H9 (cell line): ENCODE measurements around the gene NEK11. TPM values are rescaled to one million over a fixed set of nuclear protein-coding genes. Genes with fewer than 3 reads are reported as not detected.

ENCODE experiments used
- DNase-seq: peaks from one replicate; pipeline ENCODE4 v3.0.0-alpha.2; 2017
- H2AFZ ChIP-seq: one replicate; pipeline ENCODE4 v1.6.1; 2013; ENCODE audit warnings: mild to moderate bottlenecking, low read length, control low read depth, moderate library complexity
- H2AK5ac ChIP-seq: 2 replicates; pipeline ENCODE4 v1.6.1; 2013; ENCODE audit warnings: low read length, control low read depth, mixed read lengths; ENCODE audit not compliant: insufficient read length
- H2BK120ac ChIP-seq: one replicate; pipeline ENCODE4 v1.6.1; 2013; ENCODE audit warnings: low read depth, mild to moderate bottlenecking, low read length, control low read depth, inconsistent platforms; ENCODE audit not compliant: poor library complexity, severe bottlenecking
- H2BK12ac ChIP-seq: 2 replicates; pipeline ENCODE4 v1.6.1; 2013; ENCODE audit warnings: low read length, control low read depth, mixed read lengths, low read depth; ENCODE audit not compliant: insufficient read length
- H2BK15ac ChIP-seq: 2 replicates; pipeline ENCODE4 v1.6.1; 2013; ENCODE audit warnings: low read depth, low read length, control low read depth
- H2BK20ac ChIP-seq: one replicate; pipeline ENCODE4 v1.6.1; 2013; ENCODE audit warnings: low read depth, mild to moderate bottlenecking, low read length, control low read depth, inconsistent platforms; ENCODE audit not compliant: poor library complexity, severe bottlenecking
- H2BK5ac ChIP-seq: 2 replicates; pipeline ENCODE4 v1.6.1; 2013; ENCODE audit warnings: low read length, control low read depth, mixed read lengths; ENCODE audit not compliant: insufficient read length
- H3K14ac ChIP-seq: 2 replicates; pipeline ENCODE4 v1.6.1; 2013; ENCODE audit warnings: low read length, control low read depth; ENCODE audit not compliant: insufficient read depth
- H3K18ac ChIP-seq: 2 replicates; pipeline ENCODE4 v1.6.1; 2013; ENCODE audit warnings: low read depth, mild to moderate bottlenecking, mixed read lengths, low read length, control low read depth; ENCODE audit not compliant: insufficient read length
- H3K23ac ChIP-seq: 2 replicates; pipeline ENCODE4 v1.6.1; 2013; ENCODE audit warnings: low read length, control low read depth, mixed read lengths, low read depth; ENCODE audit not compliant: insufficient read length
- H3K23me2 ChIP-seq: 2 replicates; pipeline ENCODE4 v1.6.1; 2013; ENCODE audit warnings: low read depth, mild to moderate bottlenecking, mixed read lengths, low read length, control low read depth; ENCODE audit not compliant: insufficient read length, poor library complexity, severe bottlenecking
- H3K27ac ChIP-seq: 2 replicates; pipeline ENCODE4 v1.5.1; 2013; ENCODE audit warnings: low read length, control low read depth, mixed read lengths, low read depth; ENCODE audit not compliant: insufficient read length
- H3K27me3 ChIP-seq: 2 replicates; pipeline ENCODE4 v1.6.1; 2013; ENCODE audit warnings: low read length, control low read depth, inconsistent platforms; ENCODE audit not compliant: insufficient read depth
- H3K4ac ChIP-seq: 2 replicates; pipeline ENCODE4 v1.6.1; 2013; ENCODE audit warnings: low read depth, mild to moderate bottlenecking, control low read depth, inconsistent platforms, low read length, moderate library complexity
- H3K4me1 ChIP-seq: 2 replicates; pipeline ENCODE4 v1.6.1; 2013; ENCODE audit warnings: low read length, control low read depth, inconsistent platforms; ENCODE audit not compliant: insufficient read depth
- H3K4me2 ChIP-seq: 2 replicates; pipeline ENCODE4 v1.6.1; 2013; ENCODE audit warnings: low read length, control low read depth, mixed read lengths; ENCODE audit not compliant: insufficient read length, insufficient read depth
- H3K56ac ChIP-seq: 2 replicates; pipeline ENCODE4 v1.6.1; 2013; ENCODE audit warnings: low read depth, mild to moderate bottlenecking, mixed read lengths, low read length, control low read depth; ENCODE audit not compliant: insufficient read length
- H3K79me1 ChIP-seq: 2 replicates; pipeline ENCODE4 v1.6.1; 2013; ENCODE audit warnings: low read depth, mild to moderate bottlenecking, moderate library complexity, low read length, control low read depth, inconsistent platforms; ENCODE audit not compliant: insufficient read depth, poor library complexity, severe bottlenecking
- H3K79me2 ChIP-seq: 2 replicates; pipeline ENCODE4 v1.6.1; 2013; ENCODE audit warnings: low read length, control low read depth, inconsistent platforms; ENCODE audit not compliant: insufficient read depth
- H3K9ac ChIP-seq: 2 replicates; pipeline ENCODE4 v1.6.1; 2013; ENCODE audit warnings: low read length, control low read depth, mixed read lengths; ENCODE audit not compliant: insufficient read length; ENCODE audit errors: extremely low read depth
- H3K9me3 ChIP-seq: one replicate; pipeline ENCODE4 v1.6.1; 2013; ENCODE audit warnings: low read depth, low read length, inconsistent platforms; ENCODE audit not compliant: control insufficient read depth
- H3T11ph ChIP-seq: one replicate; pipeline ENCODE4 v1.6.1; 2013; ENCODE audit warnings: mild to moderate bottlenecking, low read length, control low read depth, inconsistent platforms
- H4K20me1 ChIP-seq: one replicate; pipeline ENCODE4 v1.6.1; 2013; ENCODE audit not compliant: control insufficient read depth, insufficient read length, insufficient read depth
- H4K5ac ChIP-seq: 2 replicates; pipeline ENCODE4 v1.6.1; 2013; ENCODE audit warnings: low read depth, mild to moderate bottlenecking, mixed read lengths, low read length, control low read depth; ENCODE audit not compliant: insufficient read length
- H4K8ac ChIP-seq: replicated peaks from 2 replicates; pipeline ENCODE4 v1.6.1; 2013; ENCODE audit warnings: low read length, control low read depth, mixed read lengths, low read depth; ENCODE audit not compliant: insufficient read length
- H4K91ac ChIP-seq: 2 replicates; pipeline ENCODE4 v1.6.1; 2013; ENCODE audit warnings: low read depth, mild to moderate bottlenecking, moderate library complexity, mixed read lengths, low read length, control low read depth; ENCODE audit not compliant: insufficient read length
- H3K27ac Mint-ChIP-seq, 3 experiments: 2 replicates in 2 of 3; 3 replicates in 1 of 3; pipeline ENCODE4 v1.8.0; 2020 to 2021; ENCODE audit warnings: mixed read lengths in 3 of 3, mild to moderate bottlenecking in 1 of 3, moderate library complexity in 1 of 3
- H3K27me3 Mint-ChIP-seq: 2 replicates; pipeline ENCODE4 v1.8.0; 2021; ENCODE audit warnings: low read depth, mild to moderate bottlenecking, moderate library complexity, mixed read lengths
- H3K36me3 Mint-ChIP-seq, 3 experiments: 2 replicates in 2 of 3; 3 replicates in 1 of 3; pipeline ENCODE4 v1.8.0; 2020 to 2021; ENCODE audit warnings: low read depth in 3 of 3, mixed read lengths in 3 of 3; ENCODE audit not compliant: insufficient read depth in 1 of 3
- H3K4me1 Mint-ChIP-seq, 2 experiments: 2 replicates each; pipeline ENCODE4 v1.8.0; 2020; ENCODE audit warnings: mixed read lengths in 2 of 2
- H3K4me3 Mint-ChIP-seq, 2 experiments: 2 replicates in 1 of 2; 3 replicates in 1 of 2; pipeline ENCODE4 v1.8.0; 2020 to 2021; ENCODE audit warnings: mild to moderate bottlenecking in 2 of 2, mixed read lengths in 2 of 2, moderate library complexity in 1 of 2
- H3K9me3 Mint-ChIP-seq, 2 experiments: 2 replicates in 1 of 2; 3 replicates in 1 of 2; pipeline ENCODE4 v1.8.0; 2020; ENCODE audit warnings: mild to moderate bottlenecking in 2 of 2, mixed read lengths in 2 of 2, moderate library complexity in 1 of 2
- CTCF ChIP-seq: fragments of 200-600 bp; sonication (generic); conservative IDR thresholded peaks from 3 replicates; pipeline ENCODE4 v1.8.0; 2021; ENCODE audit warnings: antibody characterized with exemption, mild to moderate bottlenecking
- WGBS: extraction: QIAGEN DNeasy Blood & Tissue Kit; methylation state at CpG from one replicate; pipeline ENCODE4 v1.1.7; 2013; ENCODE audit warnings: missing lambda C conversion rate, low lambda C conversion rate, mixed read lengths; ENCODE audit not compliant: insufficient read length; ENCODE audit errors: extremely low coverage; 5-methylcytosine and 5-hydroxymethylcytosine counted together
- total RNA-seq: library from RNA; stranded (reverse); gene quantifications from 2 replicates; pipeline ENCODE4 v1.2.1, GENCODE V29; 2021

Gene NEK11
- total RNA-seq, 1 experiment from 2014 or later: 2.5 TPM

- Histone ChIP-seq H4K20me1 (no peaks in the 10 kb centered on the region), H3K23me2 (no peaks in the 10 kb centered on the region), H2AK5ac (no peak overlapping the region), H2AFZ (no peak overlapping the region), H3K79me2 (no peaks in the 10 kb centered on the region), H3K14ac (no peak overlapping the region), H3K79me1 (no peaks in the 10 kb centered on the region), H3T11ph (no peak overlapping the region), H2BK15ac (no peak overlapping the region), H2BK12ac (no peak overlapping the region), H2BK20ac (no peak overlapping the region), H3K4me1 (no peaks in the 10 kb centered on the region), H3K18ac (no peak overlapping the region), H4K5ac (no peak overlapping the region), H4K91ac (no peak overlapping the region), H3K27ac (no peak overlapping the region), H4K8ac (no peak overlapping the region), H3K56ac (no peak overlapping the region), H3K27me3 (no peaks in the 10 kb centered on the region), H3K23ac (no peak overlapping the region), H3K4me2 (no peak overlapping the region), H2BK120ac (no peak overlapping the region), H3K4ac (no peak overlapping the region), H3K9me3 (no peaks in the 10 kb centered on the region), H3K9ac (no peak overlapping the region), H2BK5ac (no peak overlapping the region)
- no peak overlapping the region for H3K4me3 Mint-ChIP-seq
- DNase-seq: no peak
- H3K9me3 Mint-ChIP-seq: no peaks in the 10 kb centered on the region; a peak in 2 of 5 replicates
- H3K27ac Mint-ChIP-seq: no peak overlapping the region
- no peaks in the 10 kb centered on the region for H3K27me3 Mint-ChIP-seq
- WGBS: no CpG with 5 or more reads among the region's 1 CpG
- H3K4me1 Mint-ChIP-seq: no peaks in the 10 kb centered on the region; a peak in 1 of 4 replicates
- H3K36me3 Mint-ChIP-seq: no peaks in the 10 kb centered on the region; a peak in 1 of 7 replicates
- no peak; the same call in 2 of the 3 replicates for TF ChIP-seq CTCF
These were observed 115.9 kb downstream of the NEK11 start for GRCh38 chr3:131142580-131142979.
